A673 (cell line): ENCODE results near the gene ABCG1. TPM values are rescaled to one million over a fixed set of nuclear protein-coding genes. Genes with fewer than 3 reads are reported as not detected.
"Not testable (repeated sequence)": the region's sequence is repeated elsewhere in the genome, so short reads cannot be mapped to it uniquely, and the experiment has no call there.

Experiments
- BruUV-seq: library from RNA; stranded (reverse); fragments of 400-500 nt; replicated peaks from 2 replicates; lab custom pipeline; 2021; lab: Mats Ljungman, UMichigan
- CTCF ChIA-PET: fragments of 300-600 bp; sonication (Branson Sonifier 250); formaldehyde crosslinking; loops from one replicate; lab custom pipeline; 2022; ENCODE audit warnings: antibody characterized with exemption; lab: Charles Lee
- POLR2A ChIA-PET: fragments of 300-600 bp; sonication (Branson Sonifier 250); formaldehyde crosslinking; loops from one replicate; lab custom pipeline; 2022; ENCODE audit warnings: antibody characterized with exemption; ENCODE audit not compliant: low non-redundant PET; lab: Charles Lee
- DNase-seq: peaks from one replicate; pipeline ENCODE4 v3.0.0-alpha.2; 2015; ENCODE audit warnings: low spot score
- H3K27ac ChIP-seq: fragments of 200-600 bp; sonication (generic); 2 replicates; pipeline ENCODE4 v1.5.1; 2016; ENCODE audit warnings: mixed run types, low read depth, mild to moderate bottlenecking, mixed read lengths, antibody characterized with exemption, low read length; ENCODE audit not compliant: poor library complexity, severe bottlenecking
- H3K27me3 ChIP-seq: fragments of 200-600 bp; sonication (generic); replicated peaks from 2 replicates; pipeline ENCODE4 v1.6.1; 2017; ENCODE audit warnings: mixed run types, low read depth, mild to moderate bottlenecking, mixed read lengths, antibody characterized with exemption, low read length; ENCODE audit not compliant: insufficient read depth, poor library complexity
- H3K36me3 ChIP-seq: fragments of 200-600 bp; sonication (generic); 2 replicates; pipeline ENCODE4 v1.6.1; 2016; ENCODE audit warnings: mixed run types, mild to moderate bottlenecking, mixed read lengths, antibody characterized with exemption, low read length; ENCODE audit not compliant: insufficient read depth, poor library complexity, severe bottlenecking
- H3K4me1 ChIP-seq: fragments of 200-600 bp; sonication (generic); 2 replicates; pipeline ENCODE4 v1.6.1; 2017; ENCODE audit warnings: mixed run types, mild to moderate bottlenecking, mixed read lengths, antibody characterized with exemption, low read length; ENCODE audit not compliant: insufficient read depth, poor library complexity, severe bottlenecking
- H3K4me3 ChIP-seq: fragments of 200-600 bp; sonication (generic); 2 replicates; pipeline ENCODE4 v1.5.1; 2016; ENCODE audit warnings: low read depth, mixed run types, mild to moderate bottlenecking, mixed read lengths, low read length; ENCODE audit not compliant: poor library complexity, severe bottlenecking
- H3K9me3 ChIP-seq: fragments of 200-600 bp; sonication (generic); 2 replicates; pipeline ENCODE4 v1.6.1; 2016; ENCODE audit warnings: mixed run types, low read depth, mild to moderate bottlenecking, mixed read lengths, antibody characterized with exemption, low read length; ENCODE audit not compliant: poor library complexity, severe bottlenecking
- EZH2 ChIP-seq: fragments of 200-600 bp; sonication (generic); IDR thresholded peaks from 2 replicates; pipeline ENCODE4 v1.6.1; 2017; ENCODE audit warnings: borderline replicate concordance, low read depth, mild to moderate bottlenecking, mixed read lengths, antibody characterized with exemption, low read length; ENCODE audit not compliant: poor library complexity, severe bottlenecking
- intact Hi-C: fragments of 100-400 bp; cut with micrococcal nuclease; formaldehyde crosslinking; loops from one replicate; pipeline ENCODE4 v1.10.0; 2022; ENCODE audit not compliant: unreplicated experiment
- total RNA-seq: library from RNA; stranded (reverse); gene quantifications from 2 replicates; pipeline ENCODE4 v1.2.3, GENCODE V29; 2021
- TF ChIP-seq, protein P1 (sequence below): fragments of 300-800, 200-600 bp; sonication (generic); conservative IDR thresholded peaks from 2 replicates; pipeline ENCODE4 v1.5.1; 2017; ENCODE audit warnings: low read depth, mild to moderate bottlenecking, antibody characterized with exemption, low read length, moderate library complexity, mixed read lengths

Gene ABCG1
- total RNA-seq, 1 experiment from 2014 or later: 3.4 TPM

DNA sequence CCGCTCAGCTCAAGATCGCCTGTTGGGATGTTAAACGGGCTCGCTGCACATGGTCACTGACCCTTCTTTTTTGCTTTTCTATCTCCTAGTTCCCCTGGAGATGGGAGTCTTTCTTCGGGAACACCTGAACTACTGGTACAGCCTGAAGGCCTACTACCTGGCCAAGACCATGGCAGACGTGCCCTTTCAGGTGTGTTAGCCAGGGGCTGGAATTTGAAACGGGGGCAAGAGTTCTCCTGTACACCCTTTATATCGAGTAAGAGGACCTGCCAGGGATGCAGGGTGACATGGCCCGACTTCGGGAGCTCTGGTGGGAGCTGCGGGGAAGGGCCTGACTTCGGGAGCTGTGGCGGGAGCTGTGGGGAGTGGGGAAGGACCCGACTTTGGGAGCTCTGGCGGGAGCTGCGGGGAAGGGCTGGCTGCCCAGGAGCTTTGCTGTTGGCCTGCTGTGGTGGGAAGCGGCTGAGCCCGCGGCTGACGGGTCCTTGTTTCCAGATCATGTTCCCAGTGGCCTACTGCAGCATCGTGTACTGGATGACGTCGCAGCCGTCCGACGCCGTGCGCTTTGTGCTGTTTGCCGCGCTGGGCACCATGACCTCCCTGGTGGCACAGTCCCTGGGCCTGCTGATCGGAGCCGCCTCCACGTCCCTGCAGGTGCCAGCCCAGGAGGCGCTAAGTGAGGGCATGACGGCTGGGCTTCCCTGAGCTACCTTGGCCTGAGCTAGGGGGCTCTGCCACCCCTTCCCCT lies 72.2 kb downstream of the ABCG1 start:
- no peaks in the 10 kb centered on the region for H3K36me3 ChIP-seq
- ChIA-PET POLR2A (no interaction called here), CTCF (no interaction called here)
- no peaks in the 10 kb centered on the region for H3K9me3 ChIP-seq
- TF ChIP-seq, protein P1, sequence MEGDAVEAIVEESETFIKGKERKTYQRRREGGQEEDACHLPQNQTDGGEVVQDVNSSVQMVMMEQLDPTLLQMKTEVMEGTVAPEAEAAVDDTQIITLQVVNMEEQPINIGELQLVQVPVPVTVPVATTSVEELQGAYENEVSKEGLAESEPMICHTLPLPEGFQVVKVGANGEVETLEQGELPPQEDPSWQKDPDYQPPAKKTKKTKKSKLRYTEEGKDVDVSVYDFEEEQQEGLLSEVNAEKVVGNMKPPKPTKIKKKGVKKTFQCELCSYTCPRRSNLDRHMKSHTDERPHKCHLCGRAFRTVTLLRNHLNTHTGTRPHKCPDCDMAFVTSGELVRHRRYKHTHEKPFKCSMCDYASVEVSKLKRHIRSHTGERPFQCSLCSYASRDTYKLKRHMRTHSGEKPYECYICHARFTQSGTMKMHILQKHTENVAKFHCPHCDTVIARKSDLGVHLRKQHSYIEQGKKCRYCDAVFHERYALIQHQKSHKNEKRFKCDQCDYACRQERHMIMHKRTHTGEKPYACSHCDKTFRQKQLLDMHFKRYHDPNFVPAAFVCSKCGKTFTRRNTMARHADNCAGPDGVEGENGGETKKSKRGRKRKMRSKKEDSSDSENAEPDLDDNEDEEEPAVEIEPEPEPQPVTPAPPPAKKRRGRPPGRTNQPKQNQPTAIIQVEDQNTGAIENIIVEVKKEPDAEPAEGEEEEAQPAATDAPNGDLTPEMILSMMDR: no peak
- TF ChIP-seq EZH2: no peak
- no peak for DNase-seq
- intact Hi-C loops: no loop called here
- H3K27ac ChIP-seq: no peak overlapping the region
- H3K4me3 ChIP-seq: no peak overlapping the region
- no TSS peak for BruUV-seq
- no peaks in the 10 kb centered on the region for H3K27me3 ChIP-seq
- no peaks in the 10 kb centered on the region for H3K4me1 ChIP-seq

DNA sequence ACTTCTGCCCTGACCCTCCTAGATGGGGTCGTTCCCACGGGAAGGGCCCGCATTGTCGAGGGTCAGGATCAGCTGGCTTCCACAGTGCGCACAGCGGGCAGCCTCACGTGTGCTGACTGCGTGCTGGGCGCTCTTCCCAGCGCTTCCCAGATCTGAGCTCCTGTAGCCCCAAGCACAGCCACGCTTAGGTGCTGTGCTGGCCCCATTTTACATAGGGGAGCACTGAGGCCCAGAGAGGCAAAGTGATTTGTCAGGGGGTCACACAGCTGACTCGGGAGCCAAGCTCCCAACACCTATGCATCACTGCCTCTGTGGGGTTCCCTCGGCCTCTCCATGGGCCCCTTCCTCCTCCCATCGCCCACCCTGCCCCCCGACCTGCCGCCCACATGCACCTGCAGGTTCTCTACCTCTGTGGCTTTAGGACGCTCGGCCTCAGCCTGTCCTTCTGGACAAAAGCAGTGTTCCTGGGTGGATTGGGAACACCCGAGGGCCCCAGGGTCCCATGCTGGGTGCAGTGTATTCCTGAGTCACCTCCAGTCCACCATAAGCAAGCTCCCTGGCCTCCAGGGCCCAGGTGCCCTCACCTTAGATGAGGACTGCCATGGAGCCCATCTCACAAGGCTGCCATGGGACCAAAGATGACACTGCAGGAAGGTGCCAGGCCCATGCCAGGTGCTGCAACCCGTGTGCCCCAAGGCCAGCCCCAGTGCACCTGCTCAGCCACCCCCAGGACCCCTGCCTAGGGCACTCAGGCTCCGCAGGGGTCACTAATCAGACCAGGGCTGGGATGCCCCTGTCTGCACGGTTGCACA lies 73.0 kb downstream of the ABCG1 start:
- intact Hi-C loops: no loop called here
- ChIA-PET CTCF (no interaction called here), POLR2A (no interaction called here)
- no TSS peak for BruUV-seq
- Histone ChIP-seq H3K9me3 (no peaks in the 10 kb centered on the region), H3K36me3 (no peaks in the 10 kb centered on the region), H3K4me1 (no peaks in the 10 kb centered on the region), H3K4me3 (no peak overlapping the region), H3K27ac (no peak overlapping the region), H3K27me3 (no peaks in the 10 kb centered on the region)
- no peak for DNase-seq
- TF ChIP-seq, protein P1: no peak
- TF ChIP-seq EZH2: no peak

DNA sequence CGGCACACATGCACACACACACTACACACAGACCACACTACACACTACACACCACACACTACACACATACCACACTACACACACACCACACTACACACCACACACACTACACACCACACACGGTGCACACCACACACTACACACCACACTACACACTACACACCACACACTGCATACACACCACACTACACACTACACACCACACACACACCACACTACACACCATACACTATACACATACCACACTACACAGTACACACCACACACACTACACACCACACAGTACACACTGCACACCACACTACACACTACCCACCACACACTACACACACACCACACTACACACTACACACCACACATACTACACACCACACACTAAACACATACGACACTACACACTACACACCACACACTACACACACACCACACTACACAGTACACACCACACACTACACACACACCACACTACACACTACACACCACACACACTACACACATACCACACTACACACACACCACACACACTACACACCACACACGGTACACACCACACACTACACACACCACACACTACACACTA lies 73.7 kb downstream of the ABCG1 start:
- H3K27ac ChIP-seq, intact Hi-C loops, H3K27me3 ChIP-seq, H3K4me1 ChIP-seq, BruUV-seq, H3K9me3 ChIP-seq, CTCF ChIA-PET, POLR2A ChIA-PET, DNase-seq, H3K4me3 ChIP-seq, H3K36me3 ChIP-seq: not testable (repeated sequence)
